GM19328 (cell line): ENCODE measurements around the gene EEF2KMT.
"Not testable (repeated sequence)": the region's sequence is repeated elsewhere in the genome, so short reads cannot be mapped to it uniquely, and the experiment has no call there.

ENCODE experiments used
- ATAC-seq: cut with Tn5 transposase; IDR thresholded peaks from one replicate; pipeline ENCODE4 v1.9.1; 2021; ENCODE audit warnings: mild to moderate bottlenecking, moderate library complexity; ENCODE audit not compliant: unreplicated experiment

The EEF2KMT gene

GRCh38 chr16:5096437-5097060, 1.0 kb downstream of the EEF2KMT start:
- ATAC-seq = not testable (repeated sequence)

DNA sequence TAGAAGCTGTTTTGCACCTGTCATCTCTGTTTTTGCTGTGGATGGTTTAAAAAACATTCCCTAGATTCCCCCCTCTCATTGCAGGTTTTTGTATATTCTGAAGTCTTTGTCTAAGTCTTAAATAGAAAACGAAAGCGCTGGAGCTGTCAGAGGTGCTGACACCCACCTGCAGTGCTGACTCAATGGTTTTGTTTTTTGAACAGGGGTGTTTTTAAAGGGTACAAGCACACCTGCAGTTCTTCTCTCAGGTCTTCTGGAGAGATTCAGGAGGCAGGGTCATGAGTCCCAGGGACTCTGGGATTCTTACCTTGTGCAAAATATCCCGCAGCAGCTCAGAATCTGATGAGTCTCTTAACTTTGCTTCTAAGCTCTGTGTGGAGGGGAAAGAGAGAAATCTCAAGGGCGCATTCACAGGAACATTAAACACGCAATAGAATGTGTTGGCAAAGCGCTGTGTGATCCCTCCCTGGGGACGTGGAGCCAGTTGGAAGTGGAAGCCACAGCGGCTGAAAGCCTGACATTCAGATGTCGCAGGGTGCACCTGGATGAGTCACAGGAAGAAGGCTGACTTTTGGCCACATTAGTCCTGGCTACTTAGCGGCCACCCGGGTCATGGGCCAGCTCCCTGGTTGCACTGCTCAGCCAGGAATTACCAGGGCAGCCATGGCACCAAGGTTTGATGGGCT, 2.3 kb downstream of the EEF2KMT start:
- ATAC-seq = not testable (repeated sequence)

- ATAC-seq = not testable (repeated sequence)
These were observed 3.8 kb downstream of the EEF2KMT start for GRCh38 chr16:5093746-5094145.

GRCh38 chr16:5093081-5093480, 4.5 kb downstream of the EEF2KMT start:
- not testable (repeated sequence) for ATAC-seq

GRCh38 chr16:5090592-5090991, 7.0 kb downstream of the EEF2KMT start:
- not testable (repeated sequence) for ATAC-seq

DNA sequence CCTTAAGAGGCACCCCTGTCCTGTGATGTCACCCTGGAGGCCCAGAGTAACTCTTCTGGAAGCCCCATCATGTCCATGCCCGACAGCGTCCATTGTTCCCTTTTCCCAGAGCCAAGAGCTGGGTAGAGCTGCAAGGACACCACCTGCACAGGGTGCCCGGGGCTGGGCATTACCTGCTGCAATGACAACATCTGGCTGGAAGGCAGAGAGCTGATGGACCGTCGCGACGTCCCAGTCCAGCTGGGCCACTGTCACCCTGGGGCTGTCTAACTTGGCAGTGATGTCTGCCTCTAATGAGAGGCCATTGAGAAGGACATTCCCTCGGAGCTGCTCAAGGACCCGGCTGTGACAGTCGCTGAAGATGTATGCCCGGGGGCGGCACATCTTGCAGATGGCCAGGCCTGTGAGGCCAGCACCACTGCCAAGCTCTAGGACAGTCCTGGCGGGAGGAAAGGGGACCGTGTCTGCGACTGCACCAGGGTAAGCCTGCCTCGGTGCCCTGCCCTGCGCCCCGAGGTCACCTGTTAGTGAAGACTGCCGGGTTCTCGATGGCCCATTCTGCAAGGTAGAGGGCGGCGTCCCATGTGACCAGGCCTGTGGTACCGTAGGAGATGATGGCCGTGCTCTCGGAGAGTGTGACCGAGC, 7.6 kb downstream of the EEF2KMT start:
- ATAC-seq = not testable (repeated sequence)

DNA sequence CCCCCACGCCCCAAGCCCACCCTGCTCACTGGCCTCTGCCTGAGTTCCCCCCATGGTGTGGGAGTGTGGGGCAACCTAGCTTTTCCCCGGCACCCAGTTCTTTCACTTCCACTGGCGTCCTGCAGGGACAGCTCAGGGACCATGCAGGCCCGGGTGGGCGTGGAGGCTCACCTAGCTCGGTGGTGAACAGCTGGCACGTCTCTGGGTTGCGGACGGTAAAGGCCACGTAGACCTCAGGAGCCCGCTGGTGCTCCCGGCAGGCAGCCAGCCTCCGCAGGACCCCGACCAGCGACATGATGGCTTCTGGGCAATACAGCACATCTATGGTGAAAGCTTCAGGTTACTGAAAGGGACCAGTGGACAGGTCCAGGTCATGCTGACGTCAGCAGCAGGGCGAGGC, 8.7 kb downstream of the EEF2KMT start:
- not testable (repeated sequence) for ATAC-seq

GRCh38 chr16:5088086-5088790, 9.4 kb downstream of the EEF2KMT start:
- ATAC-seq = not testable (repeated sequence)

- ATAC-seq = not testable (repeated sequence)
These were observed 11.9 kb downstream of the EEF2KMT start for GRCh38 chr16:5085716-5086115.

DNA sequence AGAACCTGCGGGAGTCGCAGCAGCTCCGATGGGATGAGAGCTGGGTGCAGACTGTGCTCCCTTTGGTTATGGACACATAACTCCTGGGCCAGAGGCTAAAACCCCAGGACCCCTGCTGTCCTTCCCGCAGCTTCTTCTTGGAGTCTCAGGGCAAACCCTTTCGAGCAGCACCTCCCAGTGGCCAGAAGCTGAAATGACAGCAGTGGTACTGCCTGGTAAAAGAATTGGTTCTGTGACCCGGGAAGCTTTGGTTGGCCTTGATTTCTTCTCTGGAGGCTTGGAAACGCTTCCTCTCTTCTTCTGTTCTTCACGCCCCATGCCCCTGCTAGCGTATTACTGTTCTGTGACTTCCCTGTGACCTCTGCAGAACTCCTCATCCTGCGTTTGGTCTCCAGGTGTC, 12.8 kb downstream of the EEF2KMT start:
- ATAC-seq = not testable (repeated sequence)

- ATAC-seq = not testable (repeated sequence)
These were observed 13.4 kb downstream of the EEF2KMT start for GRCh38 chr16:5084099-5084731.

DNA sequence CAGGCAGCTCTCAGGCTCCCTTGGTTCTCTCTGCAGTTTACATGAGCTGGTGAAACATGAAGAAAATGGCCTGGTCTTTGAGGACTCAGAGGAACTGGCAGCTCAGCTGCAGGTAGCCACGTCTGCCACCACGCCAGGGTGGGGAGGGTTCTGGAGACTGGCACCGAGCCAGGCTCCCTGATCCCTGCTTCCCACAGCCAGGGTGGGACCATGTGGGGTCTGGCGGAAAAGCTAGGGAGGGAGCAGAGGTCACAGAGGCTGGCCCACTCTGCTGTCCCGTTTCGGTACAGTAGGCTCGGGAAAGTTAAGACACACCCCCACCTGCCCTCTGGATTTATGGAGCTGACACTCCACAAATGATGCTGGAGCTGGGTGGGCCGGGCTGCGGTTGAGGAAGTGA, 13.9 kb downstream of the EEF2KMT start:
- ATAC-seq = not testable (repeated sequence)

DNA sequence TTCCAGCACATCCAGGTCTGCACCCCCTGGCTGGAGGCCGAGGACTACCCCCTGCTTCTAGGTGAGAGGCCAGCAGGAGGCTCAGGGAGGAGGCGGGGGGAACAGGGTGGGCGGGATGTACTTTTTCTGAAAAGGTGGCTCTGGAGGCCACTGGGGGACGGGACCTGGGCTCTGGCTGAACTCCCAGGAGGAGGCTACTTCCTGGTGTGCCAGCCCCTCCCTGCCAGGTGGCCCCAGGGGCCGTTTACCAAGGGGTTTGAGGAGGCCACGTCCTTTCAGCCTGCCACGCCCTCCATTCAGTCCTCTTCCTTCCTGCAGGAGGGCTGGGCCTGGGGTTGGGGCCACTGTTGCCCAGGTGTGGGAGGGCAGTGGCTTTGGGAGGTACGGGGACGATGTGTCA, 16.6 kb downstream of the EEF2KMT start:
- ATAC-seq = not testable (repeated sequence)

GRCh38 chr16:5080461-5080860, 17.1 kb downstream of the EEF2KMT start:
- not testable (repeated sequence) for ATAC-seq

DNA sequence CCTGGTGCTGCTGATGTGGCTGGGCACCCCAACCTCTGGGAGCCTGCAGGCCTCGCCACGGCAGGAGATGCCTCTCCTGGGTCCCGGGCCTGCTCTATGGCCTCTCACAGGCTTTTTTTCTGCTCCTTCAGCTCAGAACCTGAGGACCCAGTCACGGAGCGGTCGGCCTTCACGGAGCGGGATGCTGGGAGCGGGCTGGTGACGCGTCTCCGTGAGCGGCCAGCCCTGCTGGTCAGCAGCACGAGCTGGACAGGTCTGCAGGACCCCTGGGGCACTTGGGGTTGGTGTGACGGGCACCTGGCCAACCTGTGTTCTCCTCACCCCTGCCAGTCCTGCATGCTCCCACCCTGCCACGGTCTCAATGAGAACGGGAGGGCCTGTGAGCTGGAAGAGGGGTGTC, 19.0 kb downstream of the EEF2KMT start:
- ATAC-seq = no peak

DNA sequence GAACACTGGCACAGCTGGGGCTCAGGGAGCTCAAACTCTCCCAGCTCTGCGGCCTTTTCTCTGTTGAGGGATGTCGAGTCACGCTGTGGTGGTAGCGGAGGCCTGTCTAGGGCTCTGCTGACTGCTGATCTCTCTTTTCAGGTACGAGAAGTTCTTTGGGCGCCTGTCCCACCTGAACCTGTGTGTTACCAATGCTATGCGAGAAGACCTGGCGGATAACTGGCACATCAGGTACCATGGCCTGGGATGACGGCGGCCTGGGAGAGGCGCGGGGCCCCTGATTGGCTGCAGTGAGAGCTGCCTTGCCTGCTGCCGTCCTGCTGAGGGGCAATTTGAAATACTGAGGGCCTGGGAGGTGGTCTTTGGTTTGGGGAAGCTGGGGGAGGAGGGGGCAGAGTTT, 20.3 kb downstream of the EEF2KMT start:
- ATAC-seq = no peak

DNA sequence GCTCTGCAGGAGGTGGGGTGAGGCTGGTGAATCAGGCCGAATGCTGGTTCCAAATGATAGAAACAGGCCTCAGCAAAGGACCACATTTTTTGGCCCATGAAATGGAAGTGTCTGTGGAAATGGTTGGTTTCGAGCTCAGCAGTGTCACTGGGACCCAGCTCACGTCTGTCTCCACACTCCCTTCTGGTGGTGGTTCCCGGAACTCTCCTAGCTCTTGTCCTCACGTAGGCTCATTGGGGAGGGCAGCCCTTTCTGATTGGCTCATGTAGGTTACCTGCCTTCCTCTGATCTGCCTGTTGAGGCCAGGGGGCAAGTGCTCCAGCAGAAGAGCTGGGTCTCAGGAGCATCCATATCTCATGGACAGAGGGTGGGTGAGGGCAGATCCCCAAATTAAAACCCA, 22.0 kb downstream of the EEF2KMT start:
- no peak for ATAC-seq

DNA sequence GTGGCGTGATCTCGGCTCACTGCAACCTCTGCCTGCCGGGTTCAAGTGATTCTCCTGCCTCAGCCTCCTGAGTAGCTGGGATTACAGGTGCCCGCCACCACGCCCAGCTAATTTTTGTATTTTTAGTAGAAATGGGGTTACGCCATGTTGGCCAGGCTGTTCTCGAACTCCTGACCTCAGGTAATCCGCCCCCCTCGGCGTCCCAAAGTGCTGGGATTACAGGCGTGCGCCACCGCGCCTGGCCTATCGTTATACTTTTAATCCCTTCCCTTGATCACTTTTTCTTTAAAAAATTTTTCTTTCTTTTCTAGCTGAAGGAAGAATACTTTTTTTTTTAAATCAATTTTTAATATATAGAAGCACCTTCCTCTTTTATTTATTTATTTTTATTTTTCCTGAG, 23.8 kb downstream of the EEF2KMT start:
- ATAC-seq = not testable (repeated sequence)

- ATAC-seq = no peak
These were observed 24.3 kb downstream of the EEF2KMT start for GRCh38 chr16:5073279-5073629.

- no peak for ATAC-seq
These were observed 25.0 kb downstream of the EEF2KMT start for GRCh38 chr16:5072334-5073278.
